ENCODE results near the gene ACAD11.

DNA sequence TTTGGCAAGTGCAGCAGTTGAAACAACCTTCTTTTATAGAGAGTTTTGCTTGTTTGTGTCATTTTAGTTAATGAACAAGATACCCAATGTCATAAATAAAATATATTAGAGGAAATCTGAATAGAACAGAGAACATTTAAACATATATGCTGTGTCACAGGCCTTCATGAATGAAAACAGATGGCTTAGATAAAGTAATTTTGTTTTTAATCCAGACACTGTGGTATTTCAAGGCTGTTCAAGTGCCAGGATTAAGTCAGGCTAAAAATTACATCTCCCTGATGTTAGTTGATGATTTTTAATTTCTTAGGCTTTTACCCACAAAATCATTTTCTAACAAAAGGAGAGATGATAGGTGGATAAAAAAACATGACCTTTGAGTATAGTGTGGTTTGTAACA is 67.4 kb downstream of the ACAD11 start:
- TF ChIP-seq MAFK (IDR thresholded peaks at IDR 0.05; ENCODE audit: low read length) (no peak), ZBTB7A (IDR thresholded peaks at IDR 0.05; ENCODE audit: borderline replicate concordance, control insufficient read depth, low read depth, low read length) (no peak), POLR2A (conservative IDR thresholded peaks at IDR 0.05) (no peak), MXI1 (IDR thresholded peaks at IDR 0.05; ENCODE audit: low read depth, low read length) (no peak), SPI1 (IDR thresholded peaks at IDR 0.05; ENCODE audit: borderline replicate concordance, low read depth, low read length) (no peak), CBX5 (IDR thresholded peaks at IDR 0.05; ENCODE audit: borderline replicate concordance, low read depth) (no peak), NFRKB (IDR thresholded peaks at IDR 0.05; ENCODE audit: low read depth) (no peak)
